ENCODE results near the gene ZCCHC14.

ZCCHC14 gene

GRCh38 chr16:87423429-87423828, 69.4 kb downstream of the ZCCHC14 start:
- no peak for DNase-seq

DNA sequence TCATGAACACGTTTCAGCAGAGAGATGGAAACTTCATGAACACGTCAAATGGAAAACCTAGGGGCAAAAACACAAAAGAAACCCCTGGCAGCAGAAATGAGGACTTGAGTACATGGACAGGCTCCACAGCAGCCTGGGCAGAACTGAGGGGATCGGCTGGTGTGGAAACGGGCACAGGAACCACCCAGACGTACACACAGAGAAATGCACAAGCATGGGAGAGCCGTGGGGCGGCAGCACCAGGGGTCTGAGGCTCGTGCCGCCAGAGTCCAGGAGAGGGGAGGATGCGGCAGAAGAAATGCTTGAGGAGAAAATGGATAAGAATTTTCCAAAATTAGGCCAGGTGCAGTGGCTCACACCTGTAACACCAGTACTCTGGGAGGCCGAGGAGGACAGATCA, 70.7 kb downstream of the ZCCHC14 start:
- no peak for DNase-seq

GRCh38 chr16:87421003-87421912, 71.6 kb downstream of the ZCCHC14 start:
- no peak for DNase-seq

DNA sequence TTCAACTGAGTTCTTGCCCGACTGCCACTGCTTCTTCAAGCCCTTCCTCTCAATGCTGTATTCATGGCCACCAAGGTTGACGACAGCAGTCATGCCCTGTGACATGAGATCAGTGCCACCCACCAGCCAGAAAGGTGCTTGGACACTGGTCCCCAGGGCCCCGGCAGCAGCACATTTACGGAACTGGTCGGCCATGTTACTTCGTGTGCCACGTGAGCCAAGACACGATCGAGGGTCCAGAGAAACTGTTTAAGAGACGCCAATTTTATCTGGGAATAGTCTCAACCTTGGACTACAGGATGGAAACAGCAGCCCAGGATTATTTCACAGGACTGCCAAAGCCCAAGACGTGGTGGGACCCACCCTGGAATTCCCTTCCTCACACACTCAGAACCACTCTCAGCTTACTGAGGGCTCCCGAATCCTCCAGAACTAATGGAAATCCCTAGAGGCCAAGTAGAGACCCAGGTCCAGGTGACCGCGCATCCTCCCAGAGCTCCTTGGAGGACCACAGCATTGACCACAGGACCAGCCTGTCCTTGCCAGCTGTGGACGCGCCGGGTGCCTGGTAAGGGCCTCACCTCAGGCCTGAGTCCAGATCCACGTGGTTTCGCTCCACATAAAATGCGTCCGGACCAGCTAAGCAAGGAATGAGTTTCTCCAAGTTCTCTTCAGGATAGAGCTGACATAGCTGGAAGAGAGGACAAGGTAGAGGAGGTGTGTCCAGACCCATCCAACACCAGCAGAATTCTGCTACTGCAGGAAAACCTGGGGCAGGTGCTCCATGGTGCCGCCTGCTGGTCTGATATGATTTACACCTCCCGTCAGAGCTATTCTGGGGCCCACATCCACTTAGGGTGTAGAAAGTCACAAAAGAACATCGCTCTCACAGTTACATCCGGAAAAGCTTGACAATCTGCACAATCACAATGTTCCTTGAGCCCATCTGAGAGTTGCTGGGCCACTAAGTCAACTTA, 72.5 kb downstream of the ZCCHC14 start:
- no peak for DNase-seq

DNA sequence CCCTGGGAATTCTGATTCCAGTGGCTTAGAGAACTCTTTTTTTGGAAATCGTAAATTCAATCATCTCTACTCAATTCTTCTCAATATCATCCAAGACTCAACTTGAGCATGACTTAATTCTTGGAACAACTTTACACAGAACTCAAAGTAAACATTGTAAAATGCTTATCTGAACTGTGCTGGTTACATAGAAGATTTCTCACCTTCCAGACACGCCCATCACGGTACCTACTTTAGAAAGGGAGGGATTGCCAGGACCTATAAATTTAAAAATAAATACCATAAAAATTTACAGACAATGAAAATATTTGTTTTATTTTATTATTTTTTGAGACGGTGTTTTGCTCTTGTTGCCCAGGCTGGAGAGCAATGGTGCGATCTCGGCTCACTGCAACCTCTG, 74.2 kb downstream of the ZCCHC14 start:
- DNase-seq = no peak

- no peak for DNase-seq
These were observed 74.6 kb downstream of the ZCCHC14 start for GRCh38 chr16:87418216-87418615.

DNA sequence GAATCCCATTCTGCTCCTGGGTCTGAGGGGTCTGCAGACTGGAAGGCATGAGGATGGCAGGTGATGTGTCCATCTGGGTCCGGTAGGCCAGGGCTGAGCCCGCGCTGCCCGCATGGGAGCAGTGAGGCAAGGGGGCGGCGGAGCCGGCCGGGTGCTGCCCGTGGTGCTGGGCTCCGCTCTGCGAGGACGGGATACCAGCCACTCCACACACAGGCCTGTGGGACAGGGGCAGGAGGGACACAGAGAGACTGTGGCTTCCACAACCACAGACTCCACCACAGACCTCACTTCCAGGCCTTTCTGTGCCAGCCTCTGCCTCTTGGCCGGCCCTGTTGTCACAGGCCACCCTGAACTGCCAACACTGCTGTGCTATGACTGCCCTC, 75.3 kb downstream of the ZCCHC14 start:
- no peak for DNase-seq

DNA sequence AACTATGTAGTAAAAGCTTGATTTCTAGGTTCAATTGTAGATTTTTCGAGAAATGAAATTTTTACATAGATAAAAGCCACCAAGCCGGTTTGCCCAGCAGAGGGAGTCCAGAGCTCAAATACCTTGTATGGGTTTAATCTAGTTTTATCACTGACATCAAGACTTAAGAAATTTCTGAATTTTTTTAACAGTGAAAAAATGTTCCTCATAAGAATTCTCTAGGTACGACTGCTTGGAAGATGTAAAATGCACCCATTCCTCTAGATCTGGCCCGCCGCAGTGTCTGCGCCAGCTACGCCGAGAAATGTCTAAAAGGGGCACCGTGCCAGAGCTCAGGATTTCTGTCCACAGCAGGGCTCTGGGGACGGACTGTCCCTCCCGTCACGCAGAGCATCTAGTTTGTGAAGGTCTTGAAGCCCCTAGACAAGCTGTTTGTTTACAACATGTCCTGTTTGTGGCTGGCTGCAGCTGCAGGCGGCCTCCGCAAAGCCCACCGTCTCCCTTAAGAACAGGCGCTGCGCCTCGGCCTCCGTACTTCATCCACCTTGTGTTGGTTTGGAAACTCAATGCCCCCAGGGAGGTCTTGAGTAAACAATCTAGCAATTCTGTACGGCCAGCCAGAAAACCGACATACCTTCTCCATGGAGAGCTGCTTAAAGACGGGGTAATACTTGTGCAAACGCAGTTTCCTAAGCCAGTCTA, 75.8 kb downstream of the ZCCHC14 start:
- no peak for DNase-seq

GRCh38 chr16:87415441-87415840, 77.4 kb downstream of the ZCCHC14 start:
- DNase-seq = no peak

DNA sequence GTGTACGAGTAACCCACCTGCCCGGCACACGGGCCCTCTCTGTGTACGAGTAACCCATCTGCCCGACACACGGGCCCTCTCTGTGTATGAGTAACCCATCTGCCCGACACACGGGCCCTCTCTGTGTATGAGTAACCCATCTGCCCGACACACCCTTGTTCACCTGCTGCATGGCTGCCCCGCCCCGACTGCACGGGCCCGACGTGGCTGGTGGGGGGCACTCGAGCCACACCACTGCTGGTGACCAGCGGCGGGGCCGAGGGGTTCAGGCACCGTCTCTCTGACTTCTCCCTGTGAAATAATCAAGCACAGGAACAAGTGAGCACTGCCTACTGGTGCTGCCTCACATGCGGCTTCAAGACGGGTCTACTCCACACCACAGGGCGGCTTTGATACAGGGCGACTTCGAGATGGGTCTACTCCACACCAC, 78.6 kb downstream of the ZCCHC14 start:
- no peak for DNase-seq

- no peak for DNase-seq
These were observed 79.8 kb downstream of the ZCCHC14 start for GRCh38 chr16:87412996-87413421.

- DNase-seq = no peak
These were observed 80.3 kb downstream of the ZCCHC14 start for GRCh38 chr16:87412371-87412995.

DNA sequence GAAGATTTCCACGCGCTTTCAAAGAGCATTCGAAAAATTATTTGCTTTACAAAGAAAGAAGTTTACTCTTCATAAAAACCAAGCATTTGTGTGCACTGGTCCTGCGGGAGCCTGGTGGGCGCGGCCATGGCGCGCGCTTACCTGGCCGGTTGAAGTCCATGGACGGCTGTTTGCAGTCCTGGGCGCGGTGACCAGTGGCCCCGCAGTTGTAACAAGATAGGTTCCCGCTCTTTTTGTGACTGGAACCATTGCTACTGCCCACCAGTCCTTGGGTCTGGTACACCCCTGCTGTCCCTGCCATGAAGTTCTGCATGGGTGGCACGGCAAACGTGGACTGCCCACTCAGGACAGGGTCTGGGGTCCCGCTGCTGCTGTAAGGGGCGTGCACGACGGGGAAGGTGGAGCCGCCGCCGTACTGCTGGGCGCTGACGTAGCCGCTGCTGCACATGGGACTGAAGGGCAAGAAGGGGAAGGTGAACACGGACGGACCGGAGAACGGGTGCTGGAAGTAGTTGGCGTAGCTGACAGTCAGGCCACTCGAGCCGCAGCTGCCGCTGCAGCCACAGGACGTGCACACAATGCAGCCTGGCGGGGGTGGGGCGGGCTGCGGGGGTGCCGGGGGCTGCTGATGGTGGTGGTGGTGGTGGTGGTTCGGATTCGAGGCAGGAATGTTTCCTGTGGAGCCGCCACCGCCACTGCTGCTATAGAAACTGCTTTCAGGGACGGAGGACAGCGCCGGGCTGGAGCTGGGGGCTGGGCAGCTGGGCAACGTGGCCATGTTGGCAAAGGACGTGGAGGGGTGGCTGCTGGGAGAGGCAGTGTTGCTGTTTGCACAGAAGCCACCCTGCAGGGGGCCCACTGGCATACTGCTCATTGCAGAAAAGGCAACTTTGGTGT, 81.2 kb downstream of the ZCCHC14 start:
- no peak for DNase-seq

DNA sequence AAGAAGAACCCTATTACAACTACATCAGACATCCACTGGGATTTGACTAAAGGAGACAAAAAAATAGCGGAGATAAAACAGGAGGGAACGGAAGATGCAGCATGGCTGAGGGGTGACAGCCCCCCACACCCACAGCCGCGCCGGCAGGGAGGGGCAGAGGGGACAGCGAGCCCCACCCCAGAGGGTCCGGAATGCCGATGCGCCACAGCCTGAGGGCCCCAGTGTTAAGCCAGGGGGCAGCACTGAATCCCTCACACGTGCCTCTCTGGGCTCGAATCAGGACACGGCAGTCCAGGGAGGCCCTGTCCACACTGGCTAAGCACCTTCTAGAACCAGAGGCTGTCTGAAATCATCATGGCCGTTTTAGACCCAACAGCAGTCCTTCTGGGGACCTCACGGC, 81.9 kb downstream of the ZCCHC14 start:
- DNase-seq = no peak

DNA sequence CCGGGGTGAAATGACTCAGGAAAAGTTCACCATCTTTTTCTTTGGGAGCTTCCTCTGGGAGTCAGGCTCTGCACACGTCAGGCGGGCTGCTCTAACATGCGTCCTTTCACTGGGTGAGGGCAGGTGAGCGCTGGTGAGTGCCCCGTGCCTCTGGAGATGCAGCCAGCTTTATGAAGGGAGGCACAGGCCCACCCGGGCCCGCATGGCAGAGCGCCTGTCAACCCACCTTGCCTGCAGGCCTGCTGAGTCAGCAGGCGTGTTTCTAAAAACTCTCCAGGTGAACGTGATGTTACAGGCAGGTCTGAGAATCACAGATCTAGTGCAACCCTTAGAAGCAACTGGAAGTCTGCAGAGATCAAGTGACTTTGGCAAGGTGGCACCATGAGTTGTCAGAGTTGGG, 82.3 kb downstream of the ZCCHC14 start:
- no peak for DNase-seq

- no peak for DNase-seq
These were observed 83.0 kb downstream of the ZCCHC14 start for GRCh38 chr16:87409781-87410180.

DNA sequence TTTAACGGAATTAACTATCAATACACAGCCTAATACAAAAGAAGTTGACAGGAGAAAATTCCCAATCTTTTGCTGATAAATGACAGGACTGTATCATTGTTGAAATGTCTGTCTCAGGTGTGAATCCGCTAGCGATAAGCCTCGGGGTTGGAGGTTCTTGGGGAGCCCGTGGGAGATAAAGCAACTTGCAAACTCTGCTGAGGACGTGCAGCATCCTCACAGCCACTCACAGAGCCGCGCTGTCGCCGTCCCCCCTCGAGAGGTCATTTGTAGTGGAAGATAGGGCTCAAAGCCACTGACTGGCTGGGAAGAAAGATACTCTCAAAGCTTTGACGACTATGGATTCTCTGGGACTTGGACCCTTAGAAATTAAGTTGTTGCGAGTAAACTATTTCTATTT, 83.7 kb downstream of the ZCCHC14 start:
- no peak for DNase-seq

- DNase-seq = no peak
These were observed 85.2 kb downstream of the ZCCHC14 start for GRCh38 chr16:87407511-87408112.

- DNase-seq = no peak
These were observed 86.2 kb downstream of the ZCCHC14 start for GRCh38 chr16:87406495-87407088.

DNA sequence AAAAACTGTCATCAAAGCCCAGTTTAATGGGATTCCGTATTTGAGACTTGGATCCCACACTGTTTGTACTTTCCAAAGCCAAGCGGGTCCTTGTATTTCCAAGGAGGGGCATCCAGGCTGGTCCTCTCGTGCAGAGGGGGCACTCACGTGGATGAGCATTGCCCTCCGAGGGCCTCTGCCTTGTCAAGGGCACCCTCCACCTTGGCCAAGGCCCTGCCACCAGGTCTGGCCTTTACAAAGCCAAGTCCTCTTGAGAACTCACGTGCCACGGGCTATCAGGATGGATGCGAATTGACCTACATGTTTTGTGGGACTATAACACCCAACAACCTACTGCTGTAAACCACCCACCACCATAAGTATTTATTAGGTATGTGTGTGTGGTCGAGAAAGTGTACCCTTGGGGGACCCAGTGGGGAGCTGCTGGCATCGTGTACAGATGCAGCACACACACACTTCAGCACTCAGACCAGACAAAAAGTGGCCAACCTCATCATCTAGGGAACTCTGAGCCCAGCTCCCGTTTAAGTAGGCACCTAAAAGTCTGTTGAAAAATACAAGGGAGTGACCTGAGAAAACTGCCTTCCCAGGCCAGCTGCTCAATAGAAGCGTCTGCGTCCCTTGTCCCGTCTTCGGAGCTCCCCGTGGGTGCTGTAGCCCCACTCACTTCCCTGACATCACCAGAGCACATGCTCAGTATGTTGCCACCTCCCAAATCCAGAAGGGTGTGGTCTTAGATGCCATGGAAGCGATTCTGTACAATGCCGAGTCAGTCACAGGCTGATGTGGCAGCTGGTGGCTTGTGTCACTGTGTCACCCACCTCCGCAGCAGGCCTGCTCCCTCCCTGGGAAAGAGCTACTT, 87.8 kb downstream of the ZCCHC14 start:
- no peak for DNase-seq

All from DMS 273 treated with DMSO at 0.1 percent for 48 hours (cell line).